HEK293 (cell line): ENCODE data around the gene ZFP62.

Source experiments
- AEBP2 ChIP-seq: fragments of 450-650 bp; formaldehyde crosslinking; IDR thresholded peaks from 2 replicates; pipeline ENCODE4 v1.5.1; 2016; ENCODE audit warnings: missing biosample characterization, missing genetic modification characterization, borderline replicate concordance
- EGR2 ChIP-seq: fragments of 450-650 bp; formaldehyde crosslinking; IDR thresholded peaks from 2 replicates; pipeline ENCODE4 v1.5.1; 2016; ENCODE audit warnings: low read depth, missing biosample characterization, missing genetic modification characterization
- GLIS2 ChIP-seq: fragments of 450-650 bp; formaldehyde crosslinking; IDR thresholded peaks from 2 replicates; pipeline ENCODE4 v1.5.1; 2016; ENCODE audit warnings: missing biosample characterization, missing genetic modification characterization
- KLF10 ChIP-seq: fragments of 450-650 bp; IDR thresholded peaks from 2 replicates; pipeline ENCODE4 v1.5.1; 2018; ENCODE audit warnings: missing biosample characterization, mild to moderate bottlenecking, missing genetic modification characterization
- KLF17 ChIP-seq: fragments of 450-650 bp; formaldehyde crosslinking; IDR thresholded peaks from 2 replicates; pipeline ENCODE4 v1.5.1; 2016; ENCODE audit warnings: missing biosample characterization, missing genetic modification characterization
- KLF7 ChIP-seq: fragments of 450-650 bp; formaldehyde crosslinking; IDR thresholded peaks from 2 replicates; pipeline ENCODE4 v1.5.1; 2016; ENCODE audit warnings: missing biosample characterization, missing genetic modification characterization, borderline replicate concordance
- KLF8 ChIP-seq: fragments of 450-650 bp; formaldehyde crosslinking; IDR thresholded peaks from 2 replicates; pipeline ENCODE4 v1.5.1; 2016; ENCODE audit warnings: missing biosample characterization, missing genetic modification characterization
- PRDM10 ChIP-seq: fragments of 450-650 bp; formaldehyde crosslinking; IDR thresholded peaks from 2 replicates; pipeline ENCODE4 v1.5.1; 2016; ENCODE audit warnings: missing biosample characterization, missing genetic modification characterization
- REPIN1 ChIP-seq: fragments of 450-650 bp; formaldehyde crosslinking; IDR thresholded peaks from 2 replicates; pipeline ENCODE4 v1.5.1; 2017; ENCODE audit warnings: missing biosample characterization, missing genetic modification characterization, low read depth
- SP3 ChIP-seq: fragments of 450-650 bp; formaldehyde crosslinking; IDR thresholded peaks from 2 replicates; pipeline ENCODE4 v1.5.1; 2016; ENCODE audit warnings: missing biosample characterization, missing genetic modification characterization
- SP7 ChIP-seq: fragments of 450-650 bp; formaldehyde crosslinking; IDR thresholded peaks from 2 replicates; pipeline ENCODE4 v1.5.1; 2016; ENCODE audit warnings: missing biosample characterization, missing genetic modification characterization
- ZBTB21 ChIP-seq: fragments of 450-650 bp; formaldehyde crosslinking; IDR thresholded peaks from 2 replicates; pipeline ENCODE4 v1.5.1; 2017; ENCODE audit warnings: missing biosample characterization, missing genetic modification characterization
- ZBTB7A ChIP-seq: fragments of 450-650 bp; formaldehyde crosslinking; IDR thresholded peaks from 2 replicates; pipeline ENCODE4 v1.5.1; 2016; ENCODE audit warnings: low read depth, missing biosample characterization, missing genetic modification characterization
- ZBTB8A ChIP-seq: fragments of 450-650 bp; formaldehyde crosslinking; IDR thresholded peaks from 2 replicates; pipeline ENCODE4 v1.5.1; 2016; ENCODE audit warnings: missing biosample characterization, missing genetic modification characterization
- ZNF132 ChIP-seq: fragments of 450-650 bp; formaldehyde crosslinking; IDR thresholded peaks from 2 replicates; pipeline ENCODE4 v1.5.1; 2017; ENCODE audit warnings: missing biosample characterization, missing genetic modification characterization, borderline replicate concordance
- ZNF157 ChIP-seq: fragments of 450-650 bp; formaldehyde crosslinking; IDR thresholded peaks from 2 replicates; pipeline ENCODE4 v1.5.1; 2016; ENCODE audit warnings: missing biosample characterization, missing genetic modification characterization
- ZNF335 ChIP-seq: fragments of 450-650 bp; formaldehyde crosslinking; conservative IDR thresholded peaks from 2 replicates; pipeline ENCODE4 v1.5.1; 2016; ENCODE audit warnings: missing biosample characterization, missing genetic modification characterization
- ZNF341 ChIP-seq: fragments of 450-650 bp; formaldehyde crosslinking; IDR thresholded peaks from 2 replicates; pipeline ENCODE4; 2016; ENCODE audit warnings: low read depth, missing biosample characterization, missing genetic modification characterization
- ZNF350 ChIP-seq: fragments of 450-650 bp; formaldehyde crosslinking; IDR thresholded peaks from 2 replicates; pipeline ENCODE4 v1.5.0; 2017; ENCODE audit warnings: missing biosample characterization, mild to moderate bottlenecking, missing genetic modification characterization
- ZNF354C ChIP-seq: fragments of 450-650 bp; formaldehyde crosslinking; IDR thresholded peaks from 2 replicates; pipeline ENCODE4 v1.5.1; 2016; ENCODE audit warnings: missing biosample characterization, missing genetic modification characterization, low read depth, borderline replicate concordance
- ZNF398 ChIP-seq: fragments of 450-650 bp; formaldehyde crosslinking; IDR thresholded peaks from 2 replicates; pipeline ENCODE4 v1.5.1; 2017; ENCODE audit warnings: missing biosample characterization, missing genetic modification characterization
- ZNF549 ChIP-seq: fragments of 450-650 bp; IDR thresholded peaks from 2 replicates; pipeline ENCODE4 v1.5.1; 2018; ENCODE audit warnings: missing biosample characterization, missing genetic modification characterization, mild to moderate bottlenecking, inconsistent platforms, moderate library complexity
- ZNF560 ChIP-seq: fragments of 450-650 bp; formaldehyde crosslinking; IDR thresholded peaks from 2 replicates; pipeline ENCODE4 v1.5.1; 2017; ENCODE audit warnings: missing biosample characterization, missing genetic modification characterization, borderline replicate concordance
- ZNF600 ChIP-seq: fragments of 450-650 bp; formaldehyde crosslinking; IDR thresholded peaks from 2 replicates; pipeline ENCODE4 v1.5.1; 2016; ENCODE audit warnings: missing biosample characterization, missing genetic modification characterization
- ZNF629 ChIP-seq: fragments of 450-650 bp; formaldehyde crosslinking; IDR thresholded peaks from 2 replicates; pipeline ENCODE4 v1.5.1; 2017; ENCODE audit warnings: missing biosample characterization, missing genetic modification characterization
- ZNF658 ChIP-seq: fragments of 450-650 bp; formaldehyde crosslinking; IDR thresholded peaks from 2 replicates; pipeline ENCODE4; 2016; ENCODE audit warnings: missing biosample characterization, missing genetic modification characterization
- ZNF704 ChIP-seq: fragments of 450-650 bp; formaldehyde crosslinking; IDR thresholded peaks from 2 replicates; pipeline ENCODE4 v1.5.1; 2016; ENCODE audit warnings: missing biosample characterization, missing genetic modification characterization
- ZNF768 ChIP-seq: fragments of 450-650 bp; formaldehyde crosslinking; IDR thresholded peaks from 2 replicates; pipeline ENCODE4 v1.5.1; 2018; ENCODE audit warnings: missing biosample characterization, mild to moderate bottlenecking, missing genetic modification characterization
- ZSCAN4 ChIP-seq: fragments of 450-650 bp; formaldehyde crosslinking; IDR thresholded peaks from 2 replicates; pipeline ENCODE4 v1.5.1; 2017; ENCODE audit warnings: missing biosample characterization, missing genetic modification characterization

Gene ZFP62

GRCh38 chr5:180860887-180861822 lies at the start of gene ZFP62 (continued):
- no peak for TF ChIP-seq ZNF132
- no peak for TF ChIP-seq ZNF658
- peak; percentile 72 for TF ChIP-seq ZBTB8A (tag by site-specific recombination)
- peak; percentile 13; the same call in 1 of the 2 replicates for TF ChIP-seq ZNF560 (tag by site-specific recombination)
- peak; percentile 82 for TF ChIP-seq EGR2 (tag by site-specific recombination)
- TF ChIP-seq ZSCAN4 (tag by site-specific recombination) = no peak
- TF ChIP-seq ZNF335 = peak; percentile 90
- TF ChIP-seq KLF10 (tag by site-specific recombination) = peak; percentile 52; the same call in 1 of the 2 replicates
- TF ChIP-seq ZNF704 (tag by site-specific recombination) = no peak
- TF ChIP-seq REPIN1 = no peak
- peak; percentile 18; the same call in 1 of the 2 replicates for TF ChIP-seq ZNF629 (tag by site-specific recombination)
- peak; percentile 84 for TF ChIP-seq ZNF341 (tag by site-specific recombination)
- no peak for TF ChIP-seq ZNF768 (tag by site-specific recombination)
- peak; percentile 29; the same call in 1 of the 2 replicates for TF ChIP-seq ZNF600
- peak; percentile 78 for TF ChIP-seq SP3
- TF ChIP-seq ZBTB21 (tag by site-specific recombination) = peak; percentile 38; the same call in 1 of the 2 replicates
- no peak for TF ChIP-seq ZNF549 (tag by site-specific recombination)
- TF ChIP-seq ZBTB7A (tag by site-specific recombination) = 0 out of 2 replicates have a peak, but pooled peaks have one; percentile 25
- TF ChIP-seq SP7 (tag by site-specific recombination) = peak; percentile 41
- TF ChIP-seq KLF17 (tag by site-specific recombination) = peak; percentile 29
- TF ChIP-seq PRDM10 (tag by site-specific recombination) = peak; percentile 88
- TF ChIP-seq ZNF157 (tag by site-specific recombination) = no peak
- TF ChIP-seq ZNF398 (tag by site-specific recombination) = peak; percentile 85
- TF ChIP-seq AEBP2 = no peak
- no peak for TF ChIP-seq ZNF350
- TF ChIP-seq KLF7 (tag by site-specific recombination) = peak; percentile 75
- TF ChIP-seq KLF8 (tag by site-specific recombination) = peak; percentile 82
- no peak for TF ChIP-seq ZNF354C (tag by site-specific recombination)
- TF ChIP-seq GLIS2 (tag by site-specific recombination) = peak; percentile 76
